GM19240 (cell line): ENCODE data around the gene CLIC5.

Experiments used
- DNase-seq: peaks from one replicate; pipeline ENCODE4 v3.0.0; 2011; ENCODE audit warnings: low spot score; ENCODE audit not compliant: insufficient read length

CLIC5 gene

DNA sequence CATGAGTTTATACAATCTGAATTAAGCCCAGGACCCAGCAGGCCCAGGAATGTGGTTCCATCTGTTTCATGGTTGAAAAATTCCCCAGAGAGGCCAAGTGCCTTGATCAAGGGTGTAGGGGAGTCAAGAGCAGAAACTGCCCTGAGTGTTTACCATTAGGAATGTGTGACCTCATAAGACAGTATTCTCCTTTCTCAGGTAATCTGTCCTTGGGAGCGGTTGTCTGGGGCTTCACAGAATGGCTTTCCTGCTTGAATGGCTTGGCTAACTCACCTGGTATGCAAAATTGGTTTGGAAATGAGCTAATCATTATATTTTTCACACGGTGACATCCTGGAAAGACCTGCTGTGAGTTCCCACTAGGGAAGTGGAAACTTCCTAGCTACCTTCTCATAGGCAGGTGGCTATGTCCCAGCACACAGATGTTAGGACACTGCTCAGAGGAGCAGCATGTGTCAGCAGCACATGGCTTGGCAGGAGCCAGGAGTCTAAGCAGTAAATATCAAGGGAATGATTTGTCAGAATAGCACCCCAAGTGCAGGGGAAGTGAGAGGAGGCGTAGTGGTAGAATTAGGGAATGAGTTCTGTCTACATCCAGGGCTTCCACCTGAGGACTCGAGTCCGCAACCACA lies 17.7 kb downstream of the CLIC5 start:
- DNase-seq: no peak

GRCh38 chr6:45991189-45991588 lies 24.5 kb downstream of the CLIC5 start:
- no peak for DNase-seq

- no peak for DNase-seq
Measured at GRCh38 chr6:45990162-45990561, 25.5 kb downstream of the CLIC5 start.

DNA sequence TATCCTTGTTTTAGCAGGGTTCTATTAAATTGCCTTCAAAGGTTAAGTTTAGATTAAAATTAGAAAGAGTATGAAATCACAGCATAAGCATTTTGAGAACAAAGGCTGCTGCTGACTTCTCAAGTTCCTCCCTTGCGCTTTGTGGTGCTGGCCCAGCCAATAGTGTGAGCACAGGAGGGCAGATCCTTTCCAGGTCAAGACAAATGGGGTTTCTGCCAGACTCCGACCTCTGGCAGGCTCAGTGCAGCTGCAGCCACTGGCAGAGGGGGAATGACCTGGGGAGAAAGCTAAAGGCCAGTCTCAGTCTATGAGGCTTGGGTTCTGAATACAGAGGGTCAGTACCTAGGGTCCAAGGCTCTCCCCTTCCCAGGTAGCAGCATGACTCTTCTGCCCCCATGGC lies 27.0 kb downstream of the CLIC5 start:
- DNase-seq: no peak

- no peak for DNase-seq
Measured at GRCh38 chr6:45987856-45988255, 27.8 kb downstream of the CLIC5 start.

DNA sequence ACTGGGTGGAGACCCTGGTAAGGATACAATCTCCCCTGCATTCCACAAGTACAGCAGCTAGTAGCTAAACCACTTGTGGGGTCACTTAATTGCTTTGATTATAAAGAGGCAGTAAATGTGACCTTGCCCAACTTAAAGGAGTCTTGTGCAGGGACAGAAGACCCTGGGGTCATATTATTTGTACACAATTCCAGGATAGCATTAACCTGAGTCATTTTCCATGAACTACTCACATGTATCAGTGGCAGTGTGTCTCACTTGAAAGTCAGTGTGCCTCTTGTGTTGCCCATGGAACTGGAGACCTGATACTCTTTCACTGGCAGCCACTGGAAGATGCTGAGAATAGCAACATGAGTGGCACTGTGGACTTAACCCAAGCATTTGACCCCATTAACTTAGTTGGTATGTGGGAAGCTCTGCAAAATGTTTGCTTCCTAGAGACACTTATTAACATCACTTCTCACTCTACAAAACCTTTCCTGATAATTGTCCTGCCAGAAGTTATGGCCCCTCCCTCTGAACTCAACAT lies 28.9 kb downstream of the CLIC5 start:
- no peak for DNase-seq

DNA sequence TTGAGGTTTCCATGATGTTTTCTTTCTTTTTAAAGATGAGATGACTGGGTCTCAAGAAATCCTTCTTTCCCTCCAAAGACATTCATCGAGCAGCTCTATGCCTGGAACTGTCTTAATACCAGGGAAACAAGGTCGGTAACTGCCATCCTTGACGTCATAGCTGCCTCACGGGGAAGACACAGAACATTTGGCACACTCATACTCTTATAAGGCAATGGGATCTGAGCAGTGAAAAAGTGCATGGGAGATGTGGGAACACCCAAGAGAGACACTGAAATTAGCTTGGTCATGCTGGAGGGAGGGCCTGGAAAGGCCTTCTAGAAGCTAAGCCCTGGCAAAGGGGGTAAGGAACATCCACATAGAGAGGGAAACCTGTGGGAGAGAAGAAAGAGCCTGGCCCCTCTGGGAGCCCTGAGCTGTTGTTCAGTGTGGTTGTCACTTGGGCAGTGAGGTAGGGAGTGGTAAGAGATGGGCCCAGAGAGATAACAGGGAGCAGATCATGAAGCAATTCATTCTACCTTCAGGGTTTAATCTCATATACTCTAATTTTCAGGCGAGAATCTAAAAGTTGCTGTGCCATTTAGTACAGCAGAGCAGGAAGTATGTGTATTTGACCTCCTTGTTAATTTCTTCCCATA lies 30.8 kb downstream of the CLIC5 start:
- no peak for DNase-seq

DNA sequence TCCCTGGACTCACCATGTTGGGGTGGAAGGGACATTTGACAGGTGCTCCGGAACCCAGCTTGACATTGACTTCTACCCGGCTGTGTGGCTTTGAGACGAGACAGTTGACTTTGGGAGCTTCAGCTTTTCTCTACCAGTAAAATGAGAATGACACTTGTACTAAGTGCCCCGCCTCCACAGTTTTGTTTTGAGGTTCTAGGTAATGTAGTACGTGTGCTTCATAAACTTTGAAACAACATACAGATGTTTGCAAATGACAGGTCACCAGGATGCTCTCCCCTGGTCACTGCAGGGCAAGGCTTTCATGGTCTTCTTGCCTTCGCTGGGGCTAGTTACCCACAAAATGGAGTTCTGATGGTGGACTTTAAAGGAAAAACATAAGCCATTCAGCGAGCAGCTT lies 31.3 kb downstream of the CLIC5 start:
- no peak for DNase-seq

- no peak for DNase-seq
Measured at GRCh38 chr6:45983062-45983461, 32.6 kb downstream of the CLIC5 start.

DNA sequence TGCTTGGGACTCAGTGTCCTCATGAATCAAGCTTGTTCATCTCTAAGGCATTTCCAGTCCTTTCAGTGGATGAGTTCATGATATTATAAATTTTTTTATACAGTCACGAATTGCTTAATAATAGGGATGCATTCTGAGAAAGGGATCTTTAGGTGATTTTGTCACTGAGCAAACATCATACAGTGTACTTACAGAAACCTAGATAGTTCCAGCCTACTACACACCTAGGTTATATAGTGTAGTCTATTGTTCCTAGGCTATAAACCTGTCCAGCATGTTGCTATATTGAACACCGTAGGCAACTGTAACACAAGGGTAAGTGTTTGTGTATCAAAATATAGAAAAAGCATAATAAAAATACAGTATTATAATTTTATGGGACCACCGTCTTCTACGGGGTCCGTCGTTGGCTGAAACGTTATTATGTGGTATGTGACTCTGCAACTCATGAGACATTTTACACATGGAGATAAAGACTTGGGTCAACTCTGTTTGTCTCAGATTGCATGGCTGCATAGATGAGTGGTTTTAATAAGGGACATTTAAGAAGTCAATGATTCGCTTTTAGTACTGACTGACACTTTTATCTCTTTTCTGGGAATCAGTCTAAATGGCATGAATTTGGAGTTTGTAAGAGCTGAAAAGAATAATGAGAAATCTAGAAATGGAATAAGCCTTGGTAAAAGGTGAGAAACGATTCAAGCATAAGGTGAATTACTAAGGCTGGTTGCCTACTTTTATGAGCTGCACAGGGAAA lies 33.2 kb downstream of the CLIC5 start:
- DNase-seq: no peak

DNA sequence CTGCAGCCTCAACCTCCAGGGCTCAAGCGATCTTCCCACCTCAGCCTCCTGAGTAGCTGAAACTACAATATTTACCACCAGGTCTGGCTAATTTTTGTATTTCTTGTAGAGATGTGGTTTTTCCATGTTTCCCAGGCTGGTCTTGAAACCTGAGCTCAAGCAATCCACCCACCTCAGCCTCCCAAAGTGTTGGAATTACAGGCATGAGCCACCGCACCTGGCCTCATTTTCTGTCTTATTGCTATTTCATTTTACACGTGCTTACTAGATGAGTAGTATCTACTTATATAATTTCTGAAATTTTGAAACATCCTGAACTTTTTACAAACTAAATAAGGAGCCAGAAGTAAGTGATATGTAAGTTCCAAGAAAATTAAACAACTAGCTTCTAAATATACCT lies 34.6 kb downstream of the CLIC5 start:
- no peak for DNase-seq

- DNase-seq: no peak
Measured at GRCh38 chr6:45979311-45979710, 36.3 kb downstream of the CLIC5 start.

GRCh38 chr6:45974596-45974995 lies 41.1 kb downstream of the CLIC5 start:
- no peak for DNase-seq

DNA sequence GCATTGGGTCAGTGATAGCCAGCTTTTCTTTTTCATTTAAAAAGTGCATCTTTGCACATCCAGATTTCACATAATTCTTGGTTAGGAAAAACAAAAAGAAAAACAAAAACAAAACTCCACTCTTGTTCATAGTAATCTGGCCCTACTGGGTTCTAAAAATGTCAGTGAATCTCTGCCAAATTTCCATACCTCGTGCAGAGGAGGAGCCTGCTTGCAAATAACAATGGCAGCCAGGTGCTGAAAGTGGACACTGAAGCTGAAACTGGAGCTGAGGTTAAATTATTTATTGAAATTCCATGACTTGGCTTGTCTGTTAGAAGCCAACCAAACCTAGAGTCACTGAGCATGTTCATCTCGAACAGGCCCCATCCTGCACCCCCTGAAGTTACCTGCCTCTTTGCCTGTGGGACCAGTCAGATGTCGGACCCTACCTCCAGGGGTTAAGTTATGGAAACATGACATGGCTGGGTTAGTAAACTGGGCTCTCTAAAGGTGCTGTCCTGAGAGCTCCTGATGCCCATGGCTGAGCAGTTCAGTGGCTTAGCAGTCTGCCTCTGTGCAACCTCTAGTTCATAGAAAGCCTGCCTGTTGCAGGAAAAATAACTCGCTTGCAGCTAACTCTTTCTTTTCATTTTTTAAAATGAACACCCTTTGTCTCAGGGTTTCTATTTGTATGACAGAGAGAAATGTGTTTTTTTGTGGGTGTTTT lies 42.7 kb downstream of the CLIC5 start:
- DNase-seq: no peak

DNA sequence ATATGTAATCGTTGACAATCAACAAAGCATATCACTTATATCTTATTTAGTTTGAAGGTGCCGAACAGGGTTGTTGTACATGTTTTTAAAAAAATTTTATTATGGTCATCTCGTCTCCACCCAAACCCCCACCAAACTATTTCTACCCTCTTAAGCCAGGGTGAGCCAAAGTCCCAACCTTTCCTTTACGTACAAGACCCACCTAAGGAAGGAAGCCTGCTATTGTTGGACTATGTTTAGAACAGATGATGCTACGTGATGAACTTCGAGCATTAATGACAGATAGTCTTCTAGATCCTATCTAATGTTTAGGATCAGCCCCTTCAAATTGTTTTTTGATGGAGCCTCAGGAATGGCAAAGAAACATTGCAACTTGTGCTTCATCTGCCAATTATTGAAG lies 44.4 kb downstream of the CLIC5 start:
- no peak for DNase-seq

DNA sequence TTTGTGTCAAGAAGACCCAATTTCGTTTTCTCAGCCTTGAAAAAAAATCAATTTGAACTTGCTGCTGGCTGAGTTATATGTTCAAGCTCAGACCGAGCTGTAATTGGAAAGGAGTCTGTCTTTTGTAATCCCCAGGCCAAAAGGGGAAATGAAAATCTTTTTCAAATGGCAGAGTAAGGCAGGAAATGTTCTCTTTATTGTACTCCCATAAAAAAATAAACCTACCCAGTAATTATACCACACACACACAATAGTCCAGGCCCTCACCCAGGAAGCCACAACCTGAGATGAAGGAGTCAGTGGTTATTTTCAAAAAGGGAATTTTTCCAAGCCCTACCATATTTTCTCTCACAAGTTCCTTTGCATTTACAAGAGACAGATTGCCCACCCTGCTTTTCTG lies 45.3 kb downstream of the CLIC5 start:
- DNase-seq: no peak

DNA sequence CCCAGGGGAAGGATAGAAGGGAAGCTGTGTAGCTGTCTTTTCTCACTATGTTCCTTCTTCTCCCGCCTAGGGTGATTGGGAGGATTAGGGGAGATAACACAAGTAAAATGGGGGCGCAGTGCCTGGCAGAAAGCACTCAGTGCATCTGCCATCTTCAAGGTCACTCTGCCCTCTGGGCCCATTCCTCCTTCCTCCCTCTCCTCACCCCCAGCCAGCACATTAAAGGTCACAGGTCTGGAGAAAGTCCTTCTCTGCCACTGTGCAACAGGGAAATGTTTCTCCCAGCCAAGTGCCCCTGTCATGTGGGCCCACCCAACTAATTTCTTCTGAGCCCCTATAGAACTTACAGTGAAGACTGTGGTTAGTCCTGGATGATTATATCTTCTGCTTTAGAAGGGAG lies 45.8 kb downstream of the CLIC5 start:
- no peak for DNase-seq

GRCh38 chr6:45969026-45969425 lies 46.6 kb downstream of the CLIC5 start:
- DNase-seq: no peak

GRCh38 chr6:45967363-45967762 lies 48.3 kb downstream of the CLIC5 start:
- no peak for DNase-seq

DNA sequence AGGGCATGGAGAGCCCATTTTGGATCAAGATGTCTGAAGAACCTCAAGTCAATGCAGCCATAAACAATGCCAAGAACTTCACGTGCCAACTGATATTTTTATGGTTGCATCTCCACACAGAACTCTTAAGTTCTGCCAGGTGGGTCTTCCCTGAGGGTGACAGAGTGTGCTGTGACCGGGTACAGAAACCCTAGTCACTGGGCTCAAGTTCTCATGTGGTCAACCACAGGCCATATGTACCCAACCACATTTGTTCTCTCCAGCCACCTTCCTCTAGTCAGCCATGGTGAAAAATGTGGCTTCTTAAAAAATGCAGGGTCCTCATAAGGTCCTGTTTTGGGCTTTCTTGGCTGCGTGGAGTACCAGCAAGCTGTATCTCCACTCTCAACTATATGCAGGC lies 48.9 kb downstream of the CLIC5 start:
- no peak for DNase-seq

GRCh38 chr6:45966340-45966739 lies 49.3 kb downstream of the CLIC5 start:
- no peak for DNase-seq

DNA sequence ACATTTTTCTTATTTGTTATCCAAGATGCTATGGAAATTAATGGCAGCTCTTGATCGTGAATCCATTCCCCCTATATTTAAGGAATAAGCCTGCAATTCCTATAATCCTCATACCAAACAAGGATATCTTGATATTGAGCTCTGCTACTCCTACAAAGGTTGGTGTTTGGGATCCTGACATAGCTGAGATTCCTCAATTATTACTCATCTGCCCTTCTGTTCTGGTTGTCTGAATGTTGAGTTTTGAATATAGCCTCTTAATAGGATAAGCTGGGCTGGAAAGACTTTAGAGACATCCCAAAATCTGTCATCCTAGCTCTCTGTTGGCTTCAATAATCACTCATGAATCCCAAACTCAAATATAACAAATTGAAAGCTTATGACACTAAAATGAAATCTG lies 49.9 kb downstream of the CLIC5 start:
- DNase-seq: no peak
